ENCODE measurements around the gene PNPLA7.

- TF ChIP-seq ATF2 (IDR thresholded peaks at IDR 0.05; ENCODE audit: low read length) (no peak), CTCF (IDR thresholded peaks at IDR 0.05; ENCODE audit: control extremely low read depth in 1 of 3, insufficient read depth in 1 of 3, low read depth in 1 of 3, low read length in 3 of 3) (no peak), RAD21 (IDR thresholded peaks at IDR 0.05 in 1 of 2, conservative IDR thresholded peaks at IDR 0.05 in 1 of 2; ENCODE audit: low read depth in 2 of 2, low read length in 2 of 2) (no peak), SP1 (IDR thresholded peaks at IDR 0.05; ENCODE audit: low read depth, low read length) (no peak)
Observed at GRCh38 chr9:137460363-137461315, 89.6 kb downstream of the PNPLA7 start.

Data from H1 (cell line).